ENCODE data around the gene PGBD2. TPM values are rescaled to one million over a fixed set of nuclear protein-coding genes. Genes with fewer than 3 reads are reported as not detected.
"Not testable (repeated sequence)": the region's sequence is repeated elsewhere in the genome, so short reads cannot be mapped to it uniquely, and the experiment has no call there.

PGBD2 gene, protein sequence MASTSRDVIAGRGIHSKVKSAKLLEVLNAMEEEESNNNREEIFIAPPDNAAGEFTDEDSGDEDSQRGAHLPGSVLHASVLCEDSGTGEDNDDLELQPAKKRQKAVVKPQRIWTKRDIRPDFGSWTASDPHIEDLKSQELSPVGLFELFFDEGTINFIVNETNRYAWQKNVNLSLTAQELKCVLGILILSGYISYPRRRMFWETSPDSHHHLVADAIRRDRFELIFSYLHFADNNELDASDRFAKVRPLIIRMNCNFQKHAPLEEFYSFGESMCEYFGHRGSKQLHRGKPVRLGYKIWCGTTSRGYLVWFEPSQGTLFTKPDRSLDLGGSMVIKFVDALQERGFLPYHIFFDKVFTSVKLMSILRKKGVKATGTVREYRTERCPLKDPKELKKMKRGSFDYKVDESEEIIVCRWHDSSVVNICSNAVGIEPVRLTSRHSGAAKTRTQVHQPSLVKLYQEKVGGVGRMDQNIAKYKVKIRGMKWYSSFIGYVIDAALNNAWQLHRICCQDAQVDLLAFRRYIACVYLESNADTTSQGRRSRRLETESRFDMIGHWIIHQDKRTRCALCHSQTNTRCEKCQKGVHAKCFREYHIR
- 10.8 TPM for total RNA-seq

DNA sequence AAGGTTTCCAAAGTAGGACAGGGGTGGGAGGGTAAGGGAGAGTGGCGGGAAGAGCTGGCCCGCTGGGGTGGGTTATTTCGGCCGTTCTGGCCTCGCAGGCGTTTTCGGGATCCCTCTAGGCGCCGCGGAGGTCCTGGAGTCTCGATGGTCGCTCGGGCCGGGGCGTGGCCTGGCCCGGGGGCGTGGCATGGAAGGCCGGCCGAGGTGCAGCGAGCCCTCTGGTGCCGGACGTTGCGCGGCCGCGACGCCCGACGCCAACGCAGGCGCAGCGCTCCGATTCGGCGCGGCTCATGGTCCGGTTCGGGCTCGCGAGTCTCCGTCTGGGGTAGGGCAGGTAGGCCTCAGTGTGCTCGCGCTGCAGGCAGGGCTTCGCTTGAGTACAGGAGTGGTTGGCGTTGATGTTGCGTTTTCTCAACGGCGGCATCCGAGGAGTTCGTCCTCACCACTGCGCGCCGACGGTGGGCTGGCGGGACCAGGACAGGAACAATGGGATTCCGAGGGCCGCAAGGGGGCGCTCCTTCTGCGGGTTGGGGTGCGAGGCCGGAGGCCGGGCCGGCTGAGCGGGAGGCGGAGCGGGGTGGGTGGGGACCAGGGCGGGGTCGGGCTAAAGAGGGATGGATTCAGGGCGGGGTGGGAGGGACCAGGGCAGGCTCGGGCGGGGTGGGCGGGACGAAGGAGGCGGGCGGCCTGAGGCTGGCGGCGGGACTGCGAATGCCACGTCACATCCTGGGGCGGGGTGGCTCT is at the start of gene PGBD2:
Gene PGBD2, plus strand, starts transcription at position 227 of the 744 bp plus-strand sequence. CDS start 7,628 bp downstream, outside the sequence.
- peak; percentile 89 to 96 (median 94) for DNase-seq (ENCODE audit: low read depth in 2 of 3, low spot score in 2 of 3)

GRCh38 chr1:248857201-248857600 is 48.8 kb upstream of the PGBD2 start:
- DNase-seq (ENCODE audit: low read depth in 2 of 3, low spot score in 2 of 3) = no peak

- no peak for DNase-seq (ENCODE audit: low read depth in 2 of 3, low spot score in 2 of 3)
Measured at GRCh38 chr1:248857749-248858095, 48.3 kb upstream of the PGBD2 start.

GRCh38 chr1:248858096-248858890 is 47.7 kb upstream of the PGBD2 start:
- DNase-seq (ENCODE audit: low read depth in 2 of 3, low spot score in 2 of 3) = peak in 1 of 3 donors; percentile 21

DNA sequence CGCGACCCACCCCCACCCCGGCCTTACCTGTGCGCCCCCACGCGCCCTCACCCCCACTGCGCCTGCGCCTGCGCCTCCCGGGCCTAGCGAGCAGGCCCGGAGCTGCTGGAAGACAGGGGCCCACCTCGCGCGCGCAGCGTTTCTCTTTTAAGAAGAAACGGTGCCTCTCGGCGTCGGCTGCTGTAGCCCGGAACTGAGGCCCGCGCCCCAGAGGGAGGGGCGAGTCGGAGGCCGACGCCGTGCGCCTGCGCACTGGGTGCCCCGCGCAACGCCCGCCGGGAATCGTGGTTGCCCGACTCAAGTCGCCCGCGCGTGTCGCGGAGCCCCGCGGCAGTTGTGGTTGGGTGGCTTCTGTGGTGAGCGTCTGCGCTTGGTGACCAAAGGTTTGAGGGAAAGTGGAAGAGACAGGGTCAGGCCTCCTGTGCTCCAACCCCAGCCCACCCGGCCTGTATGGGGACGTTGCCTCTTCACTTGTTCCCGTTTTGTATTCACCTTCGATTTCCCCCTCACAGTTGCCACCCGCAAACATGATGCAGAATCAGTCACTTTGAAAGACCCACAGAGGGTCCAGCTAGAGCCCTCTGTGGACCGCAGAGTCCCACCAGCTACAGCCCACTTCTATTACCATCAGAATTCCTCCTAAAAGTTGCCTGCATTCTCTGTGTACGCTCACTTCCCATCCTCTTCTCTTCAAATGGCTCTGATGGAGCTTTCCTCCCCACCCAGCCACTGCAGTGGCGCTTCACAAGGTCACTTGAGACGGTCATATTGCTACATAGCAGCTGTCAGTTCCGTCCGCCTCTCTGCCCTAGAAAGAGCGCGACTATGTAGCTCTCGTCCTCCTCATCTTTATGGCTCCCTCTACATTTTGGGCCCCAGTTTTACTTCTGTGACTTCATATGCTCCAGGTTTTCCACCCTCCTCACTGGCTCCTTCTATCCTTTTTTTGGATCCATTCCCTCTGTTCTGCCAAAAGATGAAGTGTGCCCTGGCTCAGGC is 46.8 kb upstream of the PGBD2 start, which contains the start of gene ZNF692:
Gene ZNF692, minus strand, starts transcription at position 195 of the 999 bp plus-strand sequence. CDS start 776 bp downstream, outside the sequence.
- DNase-seq (ENCODE audit: low read depth in 2 of 3, low spot score in 2 of 3) = peak; percentile 91 to 99 (median 98)

DNA sequence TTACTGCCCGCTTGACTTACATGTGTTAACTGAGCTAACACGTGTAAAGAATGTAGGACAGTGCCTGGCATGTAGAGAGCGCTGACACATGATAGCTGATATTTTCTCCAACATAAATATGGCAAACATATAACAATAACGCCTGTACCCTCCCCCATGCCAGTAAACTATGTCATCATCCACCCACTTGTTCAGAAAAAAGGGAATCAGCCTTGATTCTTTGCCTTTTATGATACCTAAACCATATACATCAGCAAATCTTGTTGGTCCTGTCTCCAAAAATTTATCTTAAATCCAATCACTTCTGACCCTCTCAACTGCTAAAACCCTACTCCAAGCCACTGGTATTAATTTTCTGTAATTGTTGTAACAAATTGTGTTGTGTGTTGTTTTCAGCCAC is 46.0 kb upstream of the PGBD2 start:
- DNase-seq (ENCODE audit: low read depth in 2 of 3, low spot score in 2 of 3) = no peak

- no peak for DNase-seq (ENCODE audit: low read depth in 2 of 3, low spot score in 2 of 3)
Measured at GRCh38 chr1:248861616-248862015, 44.4 kb upstream of the PGBD2 start.

DNA sequence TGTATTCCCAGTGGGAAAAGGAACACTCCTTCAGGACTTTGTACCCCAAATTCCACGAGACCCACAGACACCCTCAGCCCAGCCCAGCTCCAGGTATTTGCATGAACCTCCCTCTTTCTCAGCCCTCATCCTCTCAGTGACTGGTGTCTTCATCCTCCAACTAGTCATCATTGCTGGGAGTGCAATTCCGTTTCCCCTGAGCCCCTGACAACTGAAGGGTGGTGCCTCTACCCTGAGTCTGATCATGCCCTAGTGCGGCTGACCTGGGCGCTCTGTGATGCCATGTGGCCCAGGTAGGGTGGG is 43.4 kb upstream of the PGBD2 start:
- DNase-seq (ENCODE audit: low read depth in 2 of 3, low spot score in 2 of 3) = no peak

GRCh38 chr1:248862998-248863881 is 42.8 kb upstream of the PGBD2 start:
- peak; percentile 40 to 82 (median 73) for DNase-seq (ENCODE audit: low read depth in 2 of 3, low spot score in 2 of 3)

- DNase-seq (ENCODE audit: low read depth in 2 of 3, low spot score in 2 of 3) = no peak
Measured at GRCh38 chr1:248871837-248872401, 34.1 kb upstream of the PGBD2 start.

GRCh38 chr1:248872752-248873408 is 33.2 kb upstream of the PGBD2 start:
- DNase-seq (ENCODE audit: low read depth in 2 of 3, low spot score in 2 of 3) = peak in 2 of 3 donors; percentile 75 to 79

- peak; percentile 76 to 97 (median 93) for DNase-seq (ENCODE audit: low read depth in 2 of 3, low spot score in 2 of 3)
Measured at GRCh38 chr1:248873409-248873992, 32.5 kb upstream of the PGBD2 start.

GRCh38 chr1:248873993-248874533 is 32.0 kb upstream of the PGBD2 start:
- peak; percentile 73 to 94 (median 88) for DNase-seq (ENCODE audit: low read depth in 2 of 3, low spot score in 2 of 3)

DNA sequence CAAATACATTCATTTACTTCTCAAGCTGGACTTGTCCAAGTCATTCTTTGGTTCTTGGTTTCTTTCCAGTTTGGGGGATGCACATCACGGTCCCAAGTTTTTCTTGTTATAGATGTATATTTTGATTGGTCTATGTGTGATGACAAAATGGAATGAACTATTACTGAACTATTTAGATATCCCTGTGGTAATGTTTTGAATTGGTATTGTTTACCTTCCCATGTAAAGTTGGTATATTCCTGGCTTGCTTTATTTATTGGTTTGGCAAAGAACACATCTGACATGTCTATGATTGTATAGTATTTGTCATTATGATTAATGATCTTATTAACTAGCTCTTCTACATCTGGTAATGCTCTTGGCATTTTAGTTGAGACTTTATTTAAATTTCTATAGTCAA is 24.8 kb upstream of the PGBD2 start:
- DNase-seq (ENCODE audit: low read depth in 2 of 3, low spot score in 2 of 3) = no peak

GRCh38 chr1:248882427-248882826 is 23.6 kb upstream of the PGBD2 start:
- DNase-seq (ENCODE audit: low read depth in 2 of 3, low spot score in 2 of 3) = not testable (repeated sequence)

- DNase-seq (ENCODE audit: low read depth in 2 of 3, low spot score in 2 of 3) = peak in 1 of 3 donors; percentile 26
Measured at GRCh38 chr1:248884632-248885295, 21.3 kb upstream of the PGBD2 start.
